IMR-90 (cell line): ENCODE results near the gene DTNA. TPM values are rescaled to one million over a fixed set of nuclear protein-coding genes. Genes with fewer than 3 reads are reported as not detected.

ENCODE experiments used
- ATAC-seq: fragments of 200-7000 bp; cut with Tn5 transposase; 2 replicates; pipeline ENCODE4 v1.9.1; 2020; ENCODE audit warnings: low read depth, mild to moderate bottlenecking, moderate library complexity
- BruUV-seq: library from RNA; stranded (reverse); fragments of 400-500 nt; replicated peaks from 2 replicates; lab custom pipeline; 2021; lab: Mats Ljungman, UMichigan
- CTCF ChIA-PET: fragments of 300-600 bp; formaldehyde crosslinking; extraction: SDS; loops from one replicate; lab custom pipeline; 2021; ENCODE audit warnings: antibody characterized with exemption; lab: Yijun Ruan, JAX
- POLR2A ChIA-PET: fragments of 300-600 bp; sonication (Branson Sonifier 250); formaldehyde crosslinking; loops from one replicate; lab custom pipeline; 2022; ENCODE audit warnings: antibody characterized with exemption; ENCODE audit not compliant: unreplicated experiment; lab: Charles Lee
- DNase-seq: peaks from one replicate; pipeline ENCODE4 v3.0.0; 2013
- H2AFZ ChIP-seq: replicated peaks from 2 replicates; pipeline ENCODE3; 2013; ENCODE audit warnings: low read length, mild to moderate bottlenecking; ENCODE audit not compliant: poor library complexity
- H2AK5ac ChIP-seq: 2 replicates; pipeline ENCODE4 v1.6.1; 2013; ENCODE audit warnings: low read depth, low read length, inconsistent platforms
- H2AK9ac ChIP-seq: replicated peaks from 2 replicates; pipeline ENCODE3; 2013; ENCODE audit warnings: mild to moderate bottlenecking, low read depth, low read length, moderate library complexity; ENCODE audit not compliant: poor library complexity
- H2BK120ac ChIP-seq: 2 replicates; pipeline ENCODE4 v1.6.1; 2013; ENCODE audit warnings: low read depth, low read length, inconsistent platforms
- H2BK15ac ChIP-seq: 3 replicates; pipeline ENCODE4 v1.6.1; 2013; ENCODE audit warnings: low read depth, low read length, inconsistent platforms
- H2BK20ac ChIP-seq: 2 replicates; pipeline ENCODE4 v1.6.1; 2013; ENCODE audit warnings: low read depth, mild to moderate bottlenecking, inconsistent platforms, low read length, moderate library complexity
- H2BK5ac ChIP-seq: 2 replicates; pipeline ENCODE4 v1.6.1; 2013; ENCODE audit warnings: mild to moderate bottlenecking, low read depth, low read length, inconsistent platforms; ENCODE audit not compliant: poor library complexity, severe bottlenecking
- H3K14ac ChIP-seq: replicated peaks from 2 replicates; pipeline ENCODE4 v1.6.1; 2013; ENCODE audit warnings: low read depth, low read length, inconsistent platforms
- H3K18ac ChIP-seq: 2 replicates; pipeline ENCODE4 v1.6.1; 2013; ENCODE audit warnings: low read depth, low read length, control low read depth
- H3K23ac ChIP-seq: 2 replicates; pipeline ENCODE4 v1.6.1; 2013; ENCODE audit warnings: low read depth, low read length, inconsistent platforms
- H3K27ac ChIP-seq: 2 replicates; pipeline ENCODE4 v1.5.1; 2013; ENCODE audit warnings: mild to moderate bottlenecking, control low read depth, low read length; ENCODE audit not compliant: insufficient read depth
- H3K27me3 ChIP-seq: 2 replicates; pipeline ENCODE4 v1.6.1; 2013; ENCODE audit warnings: low read length; ENCODE audit not compliant: control insufficient read depth, insufficient read depth
- H3K36me3 ChIP-seq: 2 replicates; pipeline ENCODE4 v1.6.1; 2013; ENCODE audit warnings: low read length, mixed read lengths; ENCODE audit not compliant: control insufficient read depth, insufficient read depth
- H3K4ac ChIP-seq: 2 replicates; pipeline ENCODE4 v1.6.1; 2013; ENCODE audit warnings: low read depth, low read length, inconsistent platforms
- H3K4me1 ChIP-seq: 2 replicates; pipeline ENCODE4 v1.6.1; 2013; ENCODE audit warnings: low read length, mixed read lengths; ENCODE audit not compliant: control insufficient read depth, insufficient read depth
- H3K4me2 ChIP-seq: 2 replicates; pipeline ENCODE4 v1.6.1; 2013; ENCODE audit warnings: low read depth, mild to moderate bottlenecking, control low read depth, low read length, moderate library complexity
- H3K4me3 ChIP-seq: 2 replicates; pipeline ENCODE4 v1.5.1; 2013; ENCODE audit warnings: low read depth, mild to moderate bottlenecking, control low read depth, low read length, moderate library complexity; ENCODE audit not compliant: insufficient read depth
- H3K56ac ChIP-seq: 2 replicates; pipeline ENCODE4 v1.6.1; 2013; ENCODE audit warnings: low read length, inconsistent platforms; ENCODE audit not compliant: insufficient read depth; ENCODE audit errors: extremely low read depth
- H3K79me1 ChIP-seq, 2 experiments: 2 replicates each; pipeline ENCODE4 v1.6.1; 2013; ENCODE audit warnings: low read length in 2 of 2, inconsistent platforms in 1 of 2, low read depth in 1 of 2
- H3K9ac ChIP-seq: 2 replicates; pipeline ENCODE4 v1.6.1; 2013; ENCODE audit warnings: low read depth, low read length, control low read depth
- H3K9me1 ChIP-seq: 2 replicates; pipeline ENCODE4 v1.6.1; 2013; ENCODE audit warnings: low read length, inconsistent platforms; ENCODE audit not compliant: insufficient read depth
- H3K9me3 ChIP-seq: 2 replicates; pipeline ENCODE4 v1.6.1; 2013; ENCODE audit warnings: low read length; ENCODE audit not compliant: control insufficient read depth, insufficient read depth
- H4K20me1 ChIP-seq: 2 replicates; pipeline ENCODE4 v1.6.1; 2013; ENCODE audit warnings: low read length, inconsistent platforms; ENCODE audit not compliant: insufficient read depth
- H4K5ac ChIP-seq: 2 replicates; pipeline ENCODE4 v1.6.1; 2013; ENCODE audit warnings: mild to moderate bottlenecking, low read depth, low read length, control low read depth
- H4K8ac ChIP-seq, 2 experiments: 2 replicates each; pipeline ENCODE4 v1.6.1; 2013; ENCODE audit warnings: low read depth in 2 of 2, low read length in 2 of 2, control low read depth in 1 of 2, inconsistent platforms in 1 of 2
- H4K91ac ChIP-seq: 2 replicates; pipeline ENCODE4 v1.6.1; 2013; ENCODE audit warnings: low read depth, low read length, inconsistent platforms; ENCODE audit not compliant: insufficient read depth
- BHLHE40 ChIP-seq: fragments of 150-350 bp; IDR thresholded peaks from 2 replicates; pipeline ENCODE4 v1.6.1; 2016; ENCODE audit warnings: mild to moderate bottlenecking, low read depth, low read length
- CEBPB ChIP-seq: IDR thresholded peaks from 2 replicates; pipeline ENCODE4 v1.6.1; 2012; ENCODE audit warnings: low read depth, low read length, improper control_type of control experiment
- CHD1 ChIP-seq: IDR thresholded peaks from 2 replicates; pipeline ENCODE4 v1.6.1; 2012; ENCODE audit warnings: low read depth, low read length, improper control_type of control experiment
- CTCF ChIP-seq: conservative IDR thresholded peaks from 2 replicates; pipeline ENCODE4 v1.5.1; 2012; ENCODE audit warnings: mild to moderate bottlenecking, low read depth, low read length, improper control_type of control experiment
- ELK1 ChIP-seq: fragments of 150-350 bp; IDR thresholded peaks from 2 replicates; pipeline ENCODE4 v1.6.1; 2016; ENCODE audit warnings: low read depth, mild to moderate bottlenecking, low read length, moderate library complexity, borderline replicate concordance
- FOS ChIP-seq: fragments of 150-350 bp; IDR thresholded peaks from 2 replicates; pipeline ENCODE4 v1.6.1; 2016; ENCODE audit warnings: low read depth, low read length
- MAFK ChIP-seq: IDR thresholded peaks from 2 replicates; pipeline ENCODE4 v1.6.1; 2012; ENCODE audit warnings: low read depth, low read length, improper control_type of control experiment
- MAZ ChIP-seq: IDR thresholded peaks from 2 replicates; pipeline ENCODE4 v1.6.1; 2012; ENCODE audit warnings: low read depth, mild to moderate bottlenecking, low read length, improper control_type of control experiment, moderate library complexity, borderline replicate concordance
- MXI1 ChIP-seq: IDR thresholded peaks from 2 replicates; pipeline ENCODE4 v1.6.1; 2012; ENCODE audit warnings: low read depth, mild to moderate bottlenecking, low read length, moderate library complexity, borderline replicate concordance
- NFE2L2 ChIP-seq: fragments of 150-350 bp; IDR thresholded peaks from 2 replicates; pipeline ENCODE4 v1.6.1; 2016; ENCODE audit warnings: low read depth, mild to moderate bottlenecking, low read length
- POLR2A ChIP-seq: IDR thresholded peaks from 2 replicates; pipeline ENCODE4 v1.6.1; 2012; ENCODE audit warnings: mild to moderate bottlenecking, low read depth, low read length
- RAD21 ChIP-seq: IDR thresholded peaks from 2 replicates; pipeline ENCODE4 v1.6.1; 2012; ENCODE audit warnings: low read length, improper control_type of control experiment
- RCOR1 ChIP-seq: IDR thresholded peaks from 2 replicates; pipeline ENCODE4 v1.6.1; 2012; ENCODE audit warnings: mild to moderate bottlenecking, low read length, improper control_type of control experiment; ENCODE audit not compliant: insufficient replicate concordance
- RFX5 ChIP-seq: IDR thresholded peaks from 2 replicates; pipeline ENCODE4 v1.8.0; 2012; ENCODE audit warnings: low read depth, mild to moderate bottlenecking, low read length, moderate library complexity
- SMC3 ChIP-seq: fragments of 150-350 bp; IDR thresholded peaks from 2 replicates; pipeline ENCODE4 v1.6.1; 2016; ENCODE audit warnings: low read depth, mild to moderate bottlenecking, antibody characterized with exemption, low read length, moderate library complexity
- WGBS, 2 experiments: methylation state at CpG; one replicate each; pipeline versions ENCODE4 v1.1.5 to v1.1.7; 2013; ENCODE audit warnings: missing lambda C conversion rate in 2 of 2; ENCODE audit not compliant: insufficient read length in 1 of 2; ENCODE audit errors: extremely low coverage in 2 of 2; 5-methylcytosine and 5-hydroxymethylcytosine counted together
- dilution Hi-C: fragments of 300-500 bp; cut with HindIII; formaldehyde crosslinking; loops from one replicate; pipeline ENCODE4 v1.14.3; 2018; ENCODE audit warnings: low sequenced_read_pairs; ENCODE audit not compliant: unreplicated experiment
- in situ Hi-C: fragments of 300-500 bp; cut with MboI; formaldehyde crosslinking; loops from 3 replicates; pipeline ENCODE4 v1.14.3; 2019; ENCODE audit warnings: low sequenced_read_pairs, inconsistent platforms, mixed read lengths
- intact Hi-C: fragments of 100-400 bp; cut with micrococcal nuclease; formaldehyde crosslinking; loops from 2 replicates; pipeline ENCODE4 v1.10.0; 2022
- polyA plus RNA-seq, 3 experiments: library from polyadenylated mRNA; depleted of rRNA; stranded (reverse); fragments of >200 nt; gene quantifications; 2 replicates each; pipeline ENCODE4 v1.2.3, GENCODE V29; 2012; ENCODE audit warnings: low replicate concordance in 1 of 3
- total RNA-seq: library from RNA; depleted of rRNA; stranded (reverse); fragments of >200 nt; gene quantifications from 2 replicates; pipeline ENCODE4 v1.2.3, GENCODE V29; 2012
- TF ChIP-seq, protein P1 (sequence below): fragments of 150-350 bp; IDR thresholded peaks from 2 replicates; pipeline ENCODE4 v1.6.1; 2017; ENCODE audit warnings: mild to moderate bottlenecking, antibody characterized with exemption, low read length, low read depth

DTNA gene
- total and polyA plus RNA-seq, 2 of the 4 experiments (the other 2 are of a cell fraction) = 9.5 to 10.8 TPM

DNA sequence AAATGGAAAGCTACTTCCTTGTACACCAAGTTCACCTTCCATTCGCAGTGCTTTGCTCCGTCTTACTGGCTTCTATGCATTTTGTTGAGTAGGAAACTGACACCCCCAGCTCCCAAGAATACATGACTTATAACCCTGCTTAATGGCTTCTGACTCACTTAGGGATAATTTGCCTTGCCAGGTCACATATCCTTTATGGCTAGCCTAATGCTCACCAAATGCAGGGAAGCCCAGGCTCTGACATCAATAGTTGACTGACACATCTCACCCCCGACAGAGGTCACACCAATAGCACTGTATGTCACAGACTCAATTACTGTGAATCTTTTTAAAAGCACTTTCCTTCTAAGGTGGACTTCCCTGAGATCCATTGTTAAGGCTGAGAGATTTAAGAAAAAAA is 147.2 kb downstream of the DTNA start:
- no TSS peak for BruUV-seq
- no peak overlapping the region for H3K9ac ChIP-seq
- H3K27ac ChIP-seq = no peak overlapping the region
- H2AK9ac ChIP-seq = no peak overlapping the region
- no peak overlapping the region for H2BK15ac ChIP-seq
- H3K4me1 ChIP-seq = no peaks in the 10 kb centered on the region
- no peak overlapping the region for H2AK5ac ChIP-seq
- ATAC-seq = no peak
- H2AFZ ChIP-seq = no peak overlapping the region
- no peak overlapping the region for H2BK120ac ChIP-seq
- H3K56ac ChIP-seq = no peak overlapping the region
- H3K23ac ChIP-seq = no peak overlapping the region
- whole genome bisulfite sequencing, 2 experiments = 100% methylated on average over 1 of the region's 3 CpGs; no CpG with 5 or more reads in 1 of the 2 experiments
- dilution Hi-C loops = no loop called here
- H3K36me3 ChIP-seq = no peaks in the 10 kb centered on the region
- no peak overlapping the region for H3K14ac ChIP-seq
- peaks cover 4% of the 10 kb centered on the region for H3K27me3 ChIP-seq
- TF ChIP-seq ELK1 (no peak), BHLHE40 (no peak), CTCF (no peak), RAD21 (no peak), CHD1 (no peak), MXI1 (no peak), MAZ (no peak), POLR2A (no peak), MAFK (no peak), CEBPB (no peak), RCOR1 (no peak), NFE2L2 (no peak), RFX5 (no peak), SMC3 (no peak), FOS (no peak)
- TF ChIP-seq, protein P1, sequence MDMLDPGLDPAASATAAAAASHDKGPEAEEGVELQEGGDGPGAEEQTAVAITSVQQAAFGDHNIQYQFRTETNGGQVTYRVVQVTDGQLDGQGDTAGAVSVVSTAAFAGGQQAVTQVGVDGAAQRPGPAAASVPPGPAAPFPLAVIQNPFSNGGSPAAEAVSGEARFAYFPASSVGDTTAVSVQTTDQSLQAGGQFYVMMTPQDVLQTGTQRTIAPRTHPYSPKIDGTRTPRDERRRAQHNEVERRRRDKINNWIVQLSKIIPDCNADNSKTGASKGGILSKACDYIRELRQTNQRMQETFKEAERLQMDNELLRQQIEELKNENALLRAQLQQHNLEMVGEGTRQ = no peak
- ChIA-PET POLR2A (no interaction called here), CTCF (interaction anchor here (0.8 kb wide), 1 partner anchor 9 kb away, joined by 3 read pairs; no protein-coding TSS in a partner anchor)
- DNase-seq = no peak
- H4K8ac ChIP-seq = no peak overlapping the region
- in situ Hi-C loops = no loop called here
- no peak overlapping the region for H3K4me2 ChIP-seq
- no peaks in the 10 kb centered on the region for H4K20me1 ChIP-seq
- no peak overlapping the region for H2BK5ac ChIP-seq
- H4K91ac ChIP-seq = no peak overlapping the region
- H2BK20ac ChIP-seq = no peak overlapping the region
- no peak overlapping the region for H3K18ac ChIP-seq
- intact Hi-C loops = no loop called here
- no peak overlapping the region for H3K4me3 ChIP-seq
- H3K79me1 ChIP-seq = no peaks in the 10 kb centered on the region
- H3K9me1 ChIP-seq = no peaks in the 10 kb centered on the region
- H3K4ac ChIP-seq = no peak overlapping the region
- no peak overlapping the region for H4K5ac ChIP-seq
- H3K9me3 ChIP-seq = no peaks in the 10 kb centered on the region
